ENCODE results near the gene UST.
"Not testable (repeated sequence)": the region's sequence is repeated elsewhere in the genome, so short reads cannot be mapped to it uniquely, and the experiment has no call there.

The UST gene

GRCh38 chr6:148959008-148959407 lies 212.2 kb downstream of the UST start:
- no peak for DNase-seq

DNA sequence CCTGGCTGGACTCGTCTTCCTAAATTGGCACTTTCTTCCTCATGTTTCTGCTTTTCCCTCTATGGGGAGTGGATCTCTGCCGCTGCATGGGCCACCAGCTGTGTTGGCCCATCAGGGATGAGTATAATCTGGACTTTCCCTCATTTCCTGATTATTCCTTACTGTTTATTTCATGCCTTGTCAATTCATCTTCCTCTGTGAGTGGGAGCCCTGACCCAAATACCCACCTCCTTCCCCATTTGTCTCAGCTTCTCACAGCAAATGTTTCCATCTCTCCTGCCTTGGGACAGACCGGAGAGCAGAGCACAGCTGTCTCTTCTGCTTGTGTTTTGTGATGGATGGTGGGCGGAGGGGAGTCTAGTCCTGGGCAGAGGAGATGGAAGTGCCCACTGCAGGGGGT lies 212.7 kb downstream of the UST start:
- no peak for DNase-seq

- no peak for DNase-seq
Measured at GRCh38 chr6:148962854-148963515, 216.2 kb downstream of the UST start.

GRCh38 chr6:148963738-148964137 lies 216.9 kb downstream of the UST start:
- DNase-seq, result no peak

GRCh38 chr6:148964467-148964866 lies 217.6 kb downstream of the UST start:
- no peak for DNase-seq

DNA sequence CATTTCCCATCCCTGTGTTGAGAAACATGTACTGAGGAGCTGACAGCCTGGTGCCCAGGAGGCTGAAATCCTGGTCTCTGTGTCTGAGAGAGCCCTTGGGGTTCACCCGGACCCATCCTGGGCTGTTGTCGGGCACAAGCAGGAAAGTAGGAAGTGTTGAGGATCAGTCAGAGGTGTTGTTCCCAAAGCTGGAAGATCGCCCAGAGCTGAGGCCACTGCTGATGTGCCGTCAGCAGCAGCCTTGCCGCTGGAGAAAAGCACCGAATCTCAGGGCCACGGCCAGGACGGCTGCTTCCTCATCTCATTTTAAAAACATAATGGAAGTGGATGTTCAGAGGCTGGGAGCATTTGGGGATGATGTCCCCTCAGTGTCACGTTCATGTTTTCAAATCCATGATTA lies 218.5 kb downstream of the UST start:
- no peak for DNase-seq

- no peak for DNase-seq
Measured at GRCh38 chr6:148967011-148967520, 220.2 kb downstream of the UST start.

DNA sequence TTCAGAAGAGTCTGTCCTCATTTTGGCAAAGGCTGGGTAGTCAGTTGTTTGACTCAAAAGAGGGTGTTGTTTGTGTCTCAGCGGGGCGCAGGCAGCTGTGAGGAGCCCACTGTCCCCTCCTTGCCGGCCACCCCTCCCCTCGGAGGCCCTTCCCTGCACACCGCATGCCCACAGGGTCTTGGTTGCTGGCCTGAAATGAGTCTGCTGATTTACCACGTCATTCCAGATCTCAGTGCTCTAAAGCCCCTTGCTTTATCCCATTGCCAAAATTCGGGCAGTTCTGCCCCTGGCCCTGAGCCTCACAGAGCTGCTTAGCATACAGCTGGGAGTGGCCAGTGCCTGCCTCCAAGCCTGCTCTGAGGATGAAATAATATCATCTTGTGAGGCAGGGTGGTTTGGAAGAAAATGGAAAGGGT lies 220.7 kb downstream of the UST start:
- DNase-seq, result no peak

DNA sequence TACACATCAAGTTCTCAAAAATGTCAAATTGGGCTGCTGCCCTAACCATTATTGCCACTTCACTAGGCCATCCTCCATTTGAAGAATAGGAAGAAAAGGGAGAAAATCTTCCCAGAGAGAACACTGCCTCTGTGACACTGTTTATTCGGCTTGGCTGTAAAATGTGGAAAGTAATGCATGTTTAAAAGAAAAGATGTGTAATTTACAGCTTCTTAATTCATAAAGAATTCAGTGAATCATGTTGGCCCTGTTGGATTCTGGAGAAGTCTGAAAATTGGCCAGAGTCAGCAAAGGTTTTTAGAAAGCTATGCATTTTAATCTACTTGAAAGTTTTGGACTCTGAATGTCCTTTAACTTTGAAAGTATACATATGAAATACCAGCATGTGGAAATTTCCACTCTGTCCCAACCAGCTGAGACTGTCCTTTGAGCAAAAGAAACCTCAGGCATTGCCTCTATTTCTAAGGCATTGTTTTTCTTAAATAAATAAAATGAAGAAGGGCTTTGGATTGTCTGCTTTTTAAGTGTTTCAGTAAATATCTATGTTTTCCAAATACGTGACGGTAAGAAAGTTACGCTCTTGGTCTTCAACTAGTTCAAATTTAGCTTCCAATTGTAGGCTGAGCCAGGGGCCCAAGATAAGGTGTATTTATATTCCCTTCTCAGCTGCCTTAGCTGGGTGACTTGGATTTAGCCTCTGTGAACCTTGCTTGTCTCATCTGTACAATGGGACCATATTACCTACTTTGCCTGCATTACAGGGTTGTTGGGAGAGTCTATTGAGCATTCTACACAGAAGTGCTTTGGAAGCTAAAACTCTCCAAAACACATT lies 222.2 kb downstream of the UST start:
- no peak for DNase-seq

GRCh38 chr6:148969603-148970061 lies 222.8 kb downstream of the UST start:
- DNase-seq, result peak; percentile 92

- DNase-seq, result no peak
Measured at GRCh38 chr6:148971031-148971927, 224.4 kb downstream of the UST start.

DNA sequence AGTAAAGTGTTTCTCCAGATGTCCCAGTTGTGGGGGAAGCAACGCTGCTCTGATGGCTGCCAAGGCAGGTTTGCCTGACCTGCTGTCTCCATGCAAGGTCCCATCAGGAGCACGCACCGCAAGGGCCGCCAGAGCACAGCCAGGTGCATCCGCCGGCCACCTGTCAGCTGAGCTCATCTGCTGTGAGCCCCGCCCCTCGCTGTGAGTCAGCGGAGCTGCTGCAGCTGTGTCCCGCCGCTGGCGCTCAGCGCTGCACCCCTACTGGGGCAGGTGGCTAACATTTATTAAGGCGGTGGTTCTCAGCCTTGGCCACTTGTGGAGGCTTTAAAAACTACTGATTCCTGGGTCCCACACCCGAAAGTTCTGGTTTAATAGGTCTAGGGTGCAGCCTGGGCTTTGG lies 225.7 kb downstream of the UST start:
- DNase-seq, result peak; percentile 94

DNA sequence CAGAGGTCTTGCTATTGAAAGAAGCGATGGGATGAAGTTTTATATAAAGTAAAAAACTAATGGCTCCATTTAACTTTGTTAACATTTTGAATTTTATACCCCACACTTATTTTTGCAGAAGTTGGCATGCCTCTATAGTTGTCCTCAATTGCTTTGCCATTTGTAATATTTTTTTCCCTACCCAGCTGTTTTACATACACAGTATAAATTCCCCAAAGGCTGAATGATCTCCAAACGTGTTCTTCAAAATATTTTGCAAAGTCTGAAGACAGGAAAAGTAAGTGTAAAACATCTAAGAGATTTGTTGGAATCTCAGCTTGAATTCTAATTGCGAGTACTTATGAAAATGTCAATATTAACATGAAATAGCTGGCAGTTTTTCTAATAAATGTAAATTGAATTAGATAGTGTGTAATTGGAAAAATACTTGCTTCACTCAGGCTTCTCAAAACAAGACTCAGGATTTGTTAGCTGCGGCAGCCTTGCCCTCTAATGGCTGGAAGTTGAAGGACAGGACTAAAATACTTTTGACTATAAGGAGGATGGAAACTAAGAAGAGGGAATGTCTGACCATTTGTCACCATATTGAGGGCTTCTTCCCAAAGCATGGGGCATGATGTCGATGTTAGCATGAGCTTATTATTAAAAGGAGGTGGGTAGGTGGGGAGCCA lies 226.8 kb downstream of the UST start:
- DNase-seq, result no peak

- DNase-seq, result no peak
Measured at GRCh38 chr6:148974351-148974750, 227.5 kb downstream of the UST start.

- not testable (repeated sequence) for DNase-seq
Measured at GRCh38 chr6:148978298-148978697, 231.5 kb downstream of the UST start.

- no peak for DNase-seq
Measured at GRCh38 chr6:148979014-148979901, 232.4 kb downstream of the UST start.

GRCh38 chr6:148980234-148980633 lies 233.4 kb downstream of the UST start:
- no peak for DNase-seq

GRCh38 chr6:148981515-148981914 lies 234.7 kb downstream of the UST start:
- DNase-seq, result no peak

DNA sequence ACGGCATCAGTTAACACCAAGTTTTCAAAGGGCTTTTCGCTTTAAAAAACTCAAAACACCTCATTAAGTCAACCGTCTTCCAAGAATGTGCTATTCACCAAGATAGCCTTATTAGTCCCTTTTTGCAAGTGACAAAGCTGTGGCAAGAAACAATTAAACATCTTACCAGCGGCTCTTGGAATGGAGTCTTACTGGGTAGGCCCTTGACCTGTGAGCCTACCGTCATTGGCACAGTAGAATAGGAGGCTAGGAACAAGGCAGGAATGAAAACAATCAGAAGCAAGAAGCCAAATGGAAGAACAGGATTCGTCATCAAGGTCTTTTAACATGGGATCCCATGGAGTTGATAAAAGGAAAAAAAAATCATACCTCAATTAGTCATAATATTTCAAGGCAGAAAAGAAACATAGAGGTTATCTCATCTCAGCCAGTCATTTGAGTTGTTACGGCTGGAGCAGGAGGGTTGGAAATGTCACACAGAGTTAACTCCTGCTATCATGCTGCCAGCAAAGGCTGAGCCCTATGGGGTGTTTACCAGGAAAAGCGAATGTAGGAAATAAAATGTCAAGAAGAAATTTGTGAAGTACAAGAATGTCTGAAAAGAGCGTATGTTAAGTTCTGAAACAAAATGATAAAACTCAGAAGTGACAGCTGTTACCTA lies 236.4 kb downstream of the UST start:
- no peak for DNase-seq

- DNase-seq, result no peak
Measured at GRCh38 chr6:148983966-148984365, 237.1 kb downstream of the UST start.

DNA sequence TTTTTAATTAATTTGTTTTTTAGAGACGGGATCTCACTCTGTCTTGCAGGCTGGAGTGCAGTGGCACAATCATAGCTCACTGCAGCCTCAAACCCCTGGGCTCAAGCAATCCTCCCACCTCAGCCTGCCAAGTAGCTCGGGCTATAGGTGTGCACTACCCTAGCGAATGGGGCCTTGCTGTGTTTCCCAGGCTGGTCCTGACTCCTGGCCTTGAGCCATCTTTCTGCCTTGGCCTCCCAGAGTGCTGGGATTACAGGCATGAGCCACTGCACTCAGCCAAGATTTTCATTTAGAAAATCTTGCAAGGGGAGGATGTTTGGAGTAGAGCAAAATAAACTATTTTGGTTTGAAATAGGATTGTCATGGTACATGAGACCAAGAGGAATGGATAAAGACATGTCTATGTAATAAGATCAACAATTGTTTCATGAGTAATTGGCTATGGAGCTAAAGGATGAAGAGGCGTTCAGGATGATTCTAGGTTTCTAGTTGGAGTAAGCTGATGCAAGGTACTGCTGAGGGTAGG lies 237.8 kb downstream of the UST start:
- no peak for DNase-seq

Data from NCI-H2171 (cell line).